Kidney epithelial cell (primary cell): ENCODE data around the gene PKD1L1. TPM values are rescaled to one million over a fixed set of nuclear protein-coding genes. Genes with fewer than 3 reads are reported as not detected.

Source experiments
- DNase-seq: peaks from one replicate; pipeline ENCODE4 v3.0.0-alpha.2; 2010; ENCODE audit warnings: low read depth
- H3K27me3 ChIP-seq: 2 replicates; pipeline ENCODE4 v1.6.0; 2011; ENCODE audit warnings: low read length; ENCODE audit not compliant: control insufficient read depth, insufficient read depth
- H3K36me3 ChIP-seq: 2 replicates; pipeline ENCODE4 v1.5.1; 2011; ENCODE audit warnings: low read length; ENCODE audit not compliant: control insufficient read depth, insufficient read depth
- H3K4me3 ChIP-seq: 2 replicates; pipeline ENCODE4 v1.5.1; 2011; ENCODE audit warnings: low read depth, mild to moderate bottlenecking, control low read depth, low read length
- total RNA-seq: library from RNA; depleted of rRNA; stranded (reverse); fragments of >200 nt; gene quantifications from 2 replicates; pipeline ENCODE4 v1.2.3, GENCODE V29; 2015
- TF ChIP-seq, protein P1 (sequence below): IDR thresholded peaks from 2 replicates; pipeline ENCODE4 v1.5.1; 2011; ENCODE audit warnings: mild to moderate bottlenecking, moderate library complexity, low read length, control low read depth, inconsistent platforms; ENCODE audit not compliant: insufficient read depth, poor library complexity, severe bottlenecking

Gene PKD1L1
- total RNA-seq, 1 donor from 2014 or later = 0.08 TPM

- DNase-seq = no peak
- Histone ChIP-seq H3K36me3 (no peaks in the 10 kb centered on the region), H3K27me3 (no peaks in the 10 kb centered on the region), H3K4me3 (no peak overlapping the region)
- TF ChIP-seq, protein P1, sequence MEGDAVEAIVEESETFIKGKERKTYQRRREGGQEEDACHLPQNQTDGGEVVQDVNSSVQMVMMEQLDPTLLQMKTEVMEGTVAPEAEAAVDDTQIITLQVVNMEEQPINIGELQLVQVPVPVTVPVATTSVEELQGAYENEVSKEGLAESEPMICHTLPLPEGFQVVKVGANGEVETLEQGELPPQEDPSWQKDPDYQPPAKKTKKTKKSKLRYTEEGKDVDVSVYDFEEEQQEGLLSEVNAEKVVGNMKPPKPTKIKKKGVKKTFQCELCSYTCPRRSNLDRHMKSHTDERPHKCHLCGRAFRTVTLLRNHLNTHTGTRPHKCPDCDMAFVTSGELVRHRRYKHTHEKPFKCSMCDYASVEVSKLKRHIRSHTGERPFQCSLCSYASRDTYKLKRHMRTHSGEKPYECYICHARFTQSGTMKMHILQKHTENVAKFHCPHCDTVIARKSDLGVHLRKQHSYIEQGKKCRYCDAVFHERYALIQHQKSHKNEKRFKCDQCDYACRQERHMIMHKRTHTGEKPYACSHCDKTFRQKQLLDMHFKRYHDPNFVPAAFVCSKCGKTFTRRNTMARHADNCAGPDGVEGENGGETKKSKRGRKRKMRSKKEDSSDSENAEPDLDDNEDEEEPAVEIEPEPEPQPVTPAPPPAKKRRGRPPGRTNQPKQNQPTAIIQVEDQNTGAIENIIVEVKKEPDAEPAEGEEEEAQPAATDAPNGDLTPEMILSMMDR = no peak
Measured at GRCh38 chr7:47843291-47843690, 105.0 kb downstream of the PKD1L1 start.

GRCh38 chr7:47839381-47839780 lies 108.9 kb downstream of the PKD1L1 start:
- Histone ChIP-seq H3K4me3 (no peak overlapping the region), H3K36me3 (no peaks in the 10 kb centered on the region), H3K27me3 (no peaks in the 10 kb centered on the region)
- TF ChIP-seq, protein P1 = no peak
- no peak for DNase-seq

- TF ChIP-seq, protein P1 = no peak
- H3K27me3 ChIP-seq = no peaks in the 10 kb centered on the region
- DNase-seq = no peak
- H3K36me3 ChIP-seq = no peaks in the 10 kb centered on the region
- H3K4me3 ChIP-seq = no peak overlapping the region
Measured at GRCh38 chr7:47837826-47838225, 110.4 kb downstream of the PKD1L1 start.

DNA sequence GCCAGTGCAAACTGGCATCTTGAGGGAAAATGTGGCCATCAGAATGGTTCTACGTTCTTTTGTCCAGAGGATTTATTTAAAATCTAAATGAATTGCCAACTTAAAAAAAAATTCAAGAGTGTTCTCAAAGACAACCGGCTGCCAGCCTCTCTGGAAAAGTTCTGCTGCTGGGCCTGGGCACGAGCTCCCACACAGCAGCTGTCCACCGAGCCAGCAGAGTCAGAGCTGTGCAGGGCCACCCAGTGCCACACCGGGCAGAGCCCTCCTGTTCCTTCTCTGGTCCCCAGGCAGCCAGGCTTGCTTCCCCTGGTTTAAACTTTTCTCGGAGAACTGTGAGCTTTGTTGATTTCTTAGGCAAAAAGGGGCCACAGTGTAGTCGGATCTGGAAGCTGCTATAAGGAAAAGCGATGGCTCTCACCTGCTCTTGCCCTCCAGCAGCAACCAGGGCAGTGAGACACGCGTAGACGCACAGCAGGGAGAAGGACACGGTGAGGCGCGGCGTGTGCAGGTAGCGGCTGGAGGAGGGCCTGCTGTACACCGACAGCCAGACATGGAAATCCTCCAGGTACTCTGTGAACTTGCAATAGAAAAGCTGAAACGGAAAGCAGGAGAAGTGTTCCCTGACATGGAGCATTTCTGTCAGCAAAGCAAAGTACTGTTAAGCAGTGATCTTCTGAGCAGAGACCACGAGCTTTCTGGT lies 111.6 kb downstream of the PKD1L1 start:
- no peak for DNase-seq
- TF ChIP-seq, protein P1 = no peak
- H3K36me3 ChIP-seq = no peaks in the 10 kb centered on the region
- no peaks in the 10 kb centered on the region for H3K27me3 ChIP-seq
- H3K4me3 ChIP-seq = no peak overlapping the region

DNA sequence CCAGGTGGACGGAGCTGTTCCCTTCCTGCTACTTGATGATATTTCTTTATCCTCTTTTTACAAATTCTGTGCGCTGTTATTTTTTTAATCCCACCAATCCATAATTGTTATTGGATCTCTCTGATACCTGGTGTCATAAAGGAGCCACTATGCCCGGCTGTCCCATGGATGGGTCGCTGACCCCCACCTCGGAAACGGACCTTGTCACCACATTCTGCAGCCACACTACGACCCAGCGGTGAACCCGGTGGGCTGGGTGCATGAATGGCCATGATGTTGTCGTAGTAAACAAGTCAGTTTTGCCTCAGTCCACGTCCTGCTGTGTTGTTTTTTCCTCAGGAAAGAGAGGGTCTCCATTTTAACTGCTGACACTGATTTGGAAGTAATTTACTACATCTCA lies 112.2 kb downstream of the PKD1L1 start:
- TF ChIP-seq, protein P1 = no peak
- Histone ChIP-seq H3K4me3 (no peak overlapping the region), H3K36me3 (no peaks in the 10 kb centered on the region), H3K27me3 (no peaks in the 10 kb centered on the region)
- no peak for DNase-seq

GRCh38 chr7:47833211-47833610 lies 115.1 kb downstream of the PKD1L1 start:
- TF ChIP-seq, protein P1 = no peak
- Histone ChIP-seq H3K4me3 (no peak overlapping the region), H3K36me3 (no peaks in the 10 kb centered on the region), H3K27me3 (no peaks in the 10 kb centered on the region)
- DNase-seq = no peak
